T-helper 2 cell treated with Interferon-gamma antibody and Interleukin-4, amounts not matched to agents 5 μg/mL and 100 μg/mL, for 36 hours (primary cell): ENCODE results near the gene STARD13.

ENCODE experiments used
- DNase-seq: peaks from one replicate; pipeline ENCODE4 v3.0.0; 2021; ENCODE audit warnings: low spot score
- H3K27ac Mint-ChIP-seq: one replicate; pipeline ENCODE4 v1.8.0; 2021; ENCODE audit warnings: mild to moderate bottlenecking, mixed read lengths
- H3K27me3 Mint-ChIP-seq: one replicate; pipeline ENCODE4 v1.8.0; 2021; ENCODE audit warnings: low read depth, mixed read lengths
- H3K36me3 Mint-ChIP-seq: one replicate; pipeline ENCODE4 v1.8.0; 2021; ENCODE audit warnings: low read depth, mixed read lengths
- H3K4me1 Mint-ChIP-seq: one replicate; pipeline ENCODE4 v1.8.0; 2021; ENCODE audit warnings: low read depth, mixed read lengths
- H3K4me3 Mint-ChIP-seq: one replicate; pipeline ENCODE4 v1.8.0; 2022; ENCODE audit warnings: mild to moderate bottlenecking, moderate library complexity, mixed read lengths
- H3K9me3 Mint-ChIP-seq: one replicate; pipeline ENCODE4 v1.8.0; 2021; ENCODE audit warnings: mixed read lengths

STARD13 gene

GRCh38 chr13:33191425-33192210 is 93.9 kb downstream of the STARD13 start:
- H3K27me3 Mint-ChIP-seq, result no peaks in the 10 kb centered on the region
- no peak for DNase-seq
- no peak overlapping the region for H3K4me3 Mint-ChIP-seq

GRCh38 chr13:33189470-33189869 is 96.1 kb downstream of the STARD13 start:
- Mint-ChIP-seq H3K27ac (no peak overlapping the region), H3K4me1 (peaks cover 23% of the 10 kb centered on the region), H3K27me3 (no peaks in the 10 kb centered on the region), H3K36me3 (peaks cover 1% of the 10 kb centered on the region), H3K4me3 (no peak overlapping the region), H3K9me3 (peaks cover 6% of the 10 kb centered on the region)
- no peak for DNase-seq

More at GRCh38 chr13:33191425-33192210, 93.9 kb downstream of the STARD13 start:
- Mint-ChIP-seq H3K27ac (no peak overlapping the region), H3K36me3 (no peaks in the 10 kb centered on the region), H3K4me1 (peaks cover 19% of the 10 kb centered on the region), H3K9me3 (peaks cover 6% of the 10 kb centered on the region)

- Mint-ChIP-seq H3K27ac (peak overlapping the region; percentile 71), H3K4me3 (peak overlapping the region; percentile 26), H3K27me3 (no peaks in the 10 kb centered on the region), H3K36me3 (peaks cover 1% of the 10 kb centered on the region), H3K4me1 (peaks cover 20% of the 10 kb centered on the region), H3K9me3 (peaks cover 6% of the 10 kb centered on the region)
- DNase-seq, result peak; percentile 46
These were observed 97.3 kb downstream of the STARD13 start for GRCh38 chr13:33188093-33188882.

GRCh38 chr13:33186861-33187291 is 98.7 kb downstream of the STARD13 start:
- peaks cover 3% of the 10 kb centered on the region for H3K27me3 Mint-ChIP-seq
- H3K4me1 Mint-ChIP-seq, result peaks cover 17% of the 10 kb centered on the region
- peaks cover 6% of the 10 kb centered on the region for H3K9me3 Mint-ChIP-seq
- peak overlapping the region; percentile 28 for H3K4me3 Mint-ChIP-seq
- H3K27ac Mint-ChIP-seq, result peak overlapping the region; percentile 59
- DNase-seq, result no peak
- peaks cover 1% of the 10 kb centered on the region for H3K36me3 Mint-ChIP-seq

GRCh38 chr13:33185853-33186252 is 99.7 kb downstream of the STARD13 start:
- DNase-seq, result no peak
- Mint-ChIP-seq H3K27ac (no peak overlapping the region), H3K27me3 (peaks cover 3% of the 10 kb centered on the region), H3K9me3 (peaks cover 6% of the 10 kb centered on the region), H3K4me3 (no peak overlapping the region), H3K4me1 (peaks cover 17% of the 10 kb centered on the region), H3K36me3 (peaks cover 1% of the 10 kb centered on the region)

GRCh38 chr13:33184530-33184929 is 101.0 kb downstream of the STARD13 start:
- no peak overlapping the region for H3K27ac Mint-ChIP-seq
- peaks cover 17% of the 10 kb centered on the region for H3K4me1 Mint-ChIP-seq
- peaks cover 1% of the 10 kb centered on the region for H3K36me3 Mint-ChIP-seq

GRCh38 chr13:33184112-33184490 is 101.5 kb downstream of the STARD13 start:
- no peak overlapping the region for H3K27ac Mint-ChIP-seq
- no peak overlapping the region for H3K4me3 Mint-ChIP-seq
- DNase-seq, result no peak
- H3K9me3 Mint-ChIP-seq, result peaks cover 6% of the 10 kb centered on the region
- H3K36me3 Mint-ChIP-seq, result peaks cover 1% of the 10 kb centered on the region
- H3K4me1 Mint-ChIP-seq, result peaks cover 17% of the 10 kb centered on the region
- H3K27me3 Mint-ChIP-seq, result peaks cover 4% of the 10 kb centered on the region

More at GRCh38 chr13:33184530-33184929, 101.0 kb downstream of the STARD13 start:
- H3K4me3 Mint-ChIP-seq, result no peak overlapping the region
- no peak for DNase-seq
- H3K27me3 Mint-ChIP-seq, result peaks cover 4% of the 10 kb centered on the region
- peaks cover 6% of the 10 kb centered on the region for H3K9me3 Mint-ChIP-seq

GRCh38 chr13:33183431-33184111 is 102.0 kb downstream of the STARD13 start:
- peaks cover 4% of the 10 kb centered on the region for H3K27me3 Mint-ChIP-seq
- H3K27ac Mint-ChIP-seq, result no peak overlapping the region
- no peak for DNase-seq
- peaks cover 17% of the 10 kb centered on the region for H3K4me1 Mint-ChIP-seq
- peaks cover 6% of the 10 kb centered on the region for H3K9me3 Mint-ChIP-seq
- H3K36me3 Mint-ChIP-seq, result peaks cover 1% of the 10 kb centered on the region
- H3K4me3 Mint-ChIP-seq, result no peak overlapping the region

GRCh38 chr13:33182729-33183128 is 102.8 kb downstream of the STARD13 start:
- Mint-ChIP-seq H3K4me3 (no peak overlapping the region), H3K9me3 (peaks cover 6% of the 10 kb centered on the region), H3K36me3 (peaks cover 1% of the 10 kb centered on the region), H3K4me1 (peaks cover 12% of the 10 kb centered on the region), H3K27me3 (peaks cover 4% of the 10 kb centered on the region), H3K27ac (no peak overlapping the region)
- DNase-seq, result no peak

- Mint-ChIP-seq H3K27me3 (peaks cover 4% of the 10 kb centered on the region), H3K9me3 (no peaks in the 10 kb centered on the region), H3K4me1 (peaks cover under 1% of the 10 kb centered on the region), H3K4me3 (no peak overlapping the region), H3K36me3 (peaks cover 1% of the 10 kb centered on the region), H3K27ac (no peak overlapping the region)
- no peak for DNase-seq
These were observed 104.3 kb downstream of the STARD13 start for GRCh38 chr13:33181264-33181663.

GRCh38 chr13:33180122-33180804 is 105.3 kb downstream of the STARD13 start:
- Mint-ChIP-seq H3K4me3 (no peak overlapping the region), H3K27ac (no peak overlapping the region), H3K36me3 (no peaks in the 10 kb centered on the region), H3K4me1 (no peaks in the 10 kb centered on the region), H3K27me3 (peaks cover 4% of the 10 kb centered on the region), H3K9me3 (no peaks in the 10 kb centered on the region)
- DNase-seq, result no peak

GRCh38 chr13:33179463-33179862 is 106.1 kb downstream of the STARD13 start:
- no peak overlapping the region for H3K4me3 Mint-ChIP-seq
- no peaks in the 10 kb centered on the region for H3K4me1 Mint-ChIP-seq
- H3K27ac Mint-ChIP-seq, result no peak overlapping the region
- H3K9me3 Mint-ChIP-seq, result no peaks in the 10 kb centered on the region
- peaks cover 9% of the 10 kb centered on the region for H3K27me3 Mint-ChIP-seq
- no peak for DNase-seq
- no peaks in the 10 kb centered on the region for H3K36me3 Mint-ChIP-seq

- H3K27ac Mint-ChIP-seq, result no peak overlapping the region
- no peaks in the 10 kb centered on the region for H3K36me3 Mint-ChIP-seq
- peaks cover 12% of the 10 kb centered on the region for H3K27me3 Mint-ChIP-seq
- H3K9me3 Mint-ChIP-seq, result no peaks in the 10 kb centered on the region
- H3K4me1 Mint-ChIP-seq, result no peaks in the 10 kb centered on the region
- no peak for DNase-seq
- H3K4me3 Mint-ChIP-seq, result no peak overlapping the region
These were observed 107.2 kb downstream of the STARD13 start for GRCh38 chr13:33178209-33178840.
